SU-DHL-6 (cell line): ENCODE measurements around the gene PPP1R9B.
A peak's percentile ranks its signal among the peaks of the same experiment; 100 is the strongest.

ENCODE experiments used
- H2AFZ ChIP-seq: fragments of 200-600 bp; sonication (generic); 2 replicates; pipeline ENCODE4 v1.6.1; 2014; ENCODE audit warnings: low read depth, mild to moderate bottlenecking, moderate library complexity, mixed read lengths, antibody characterized with exemption, low read length; ENCODE audit not compliant: severe bottlenecking
- H3F3A ChIP-seq: fragments of 200-600 bp; shearing (Covaris generic); 2 replicates; pipeline ENCODE4 v1.6.0; 2016; ENCODE audit warnings: antibody characterized with exemption, mild to moderate bottlenecking; ENCODE audit not compliant: insufficient read depth
- H3K27ac ChIP-seq: fragments of 200-600 bp; sonication (generic); 2 replicates; pipeline ENCODE4 v1.5.1; 2016; ENCODE audit warnings: low read depth, mild to moderate bottlenecking, low read length, moderate library complexity, mixed read lengths
- H3K27me3 ChIP-seq: fragments of 200-600 bp; sonication (generic), shearing (Covaris generic); 2 replicates; pipeline ENCODE4 v1.6.0; 2014; ENCODE audit warnings: mild to moderate bottlenecking, low read length
- H3K36me3 ChIP-seq: fragments of 200-600 bp; sonication (generic); 2 replicates; pipeline ENCODE4 v1.6.1; 2014; ENCODE audit warnings: mild to moderate bottlenecking, low read length, mixed read lengths
- H3K4me2 ChIP-seq: fragments of 300-600, 200-600 bp; shearing (Covaris generic), sonication (generic); 2 replicates; pipeline ENCODE4 v1.6.0; 2014; ENCODE audit warnings: low read length, low read depth, mild to moderate bottlenecking; ENCODE audit not compliant: poor library complexity, severe bottlenecking
- H3K4me3 ChIP-seq: fragments of 200-600 bp; sonication (generic); 2 replicates; pipeline ENCODE4 v1.5.1; 2014; ENCODE audit warnings: antibody characterized with exemption, low read length, mild to moderate bottlenecking, mixed read lengths; ENCODE audit not compliant: insufficient read depth, poor library complexity, severe bottlenecking
- H3K79me2 ChIP-seq: fragments of 200-600 bp; sonication (generic); 2 replicates; pipeline ENCODE4 v1.6.1; 2014; ENCODE audit warnings: mild to moderate bottlenecking, low read length, moderate library complexity; ENCODE audit not compliant: insufficient read depth
- H3K9ac ChIP-seq: fragments of 200-600 bp; sonication (generic); 2 replicates; pipeline ENCODE4 v1.7.0; 2014; ENCODE audit warnings: mild to moderate bottlenecking, low read length
- H3K9me2 ChIP-seq: fragments of 200-600 bp; sonication (generic); replicated peaks from 2 replicates; pipeline ENCODE4 v1.6.1; 2014; ENCODE audit warnings: low read length; ENCODE audit not compliant: insufficient read depth
- H3K9me3 ChIP-seq: fragments of 200-600 bp; sonication (generic); 2 replicates; pipeline ENCODE4 v1.6.1; 2014; ENCODE audit warnings: low read length, mixed read lengths; ENCODE audit not compliant: insufficient read depth
- H4K20me1 ChIP-seq: fragments of 200-600 bp; sonication (generic); 2 replicates; pipeline ENCODE4 v1.6.1; 2014; ENCODE audit warnings: low read depth, mild to moderate bottlenecking, antibody characterized with exemption, low read length, moderate library complexity, mixed read lengths
- EZH2phosphoT487 ChIP-seq: fragments of 200-600 bp; sonication (generic), shearing (Covaris generic); conservative IDR thresholded peaks from 2 replicates; pipeline ENCODE4 v1.6.1; 2018; ENCODE audit warnings: mild to moderate bottlenecking, antibody characterized with exemption, low read length, moderate library complexity, mixed read lengths
- TF ChIP-seq, protein P1 (sequence below): fragments of 200-600 bp; sonication (generic); IDR thresholded peaks from one replicate; pipeline ENCODE4 v1.5.1; 2017; ENCODE audit warnings: antibody characterized with exemption, mild to moderate bottlenecking, low read length, moderate library complexity; ENCODE audit not compliant: insufficient read depth, poor library complexity, severe bottlenecking

The PPP1R9B gene

DNA sequence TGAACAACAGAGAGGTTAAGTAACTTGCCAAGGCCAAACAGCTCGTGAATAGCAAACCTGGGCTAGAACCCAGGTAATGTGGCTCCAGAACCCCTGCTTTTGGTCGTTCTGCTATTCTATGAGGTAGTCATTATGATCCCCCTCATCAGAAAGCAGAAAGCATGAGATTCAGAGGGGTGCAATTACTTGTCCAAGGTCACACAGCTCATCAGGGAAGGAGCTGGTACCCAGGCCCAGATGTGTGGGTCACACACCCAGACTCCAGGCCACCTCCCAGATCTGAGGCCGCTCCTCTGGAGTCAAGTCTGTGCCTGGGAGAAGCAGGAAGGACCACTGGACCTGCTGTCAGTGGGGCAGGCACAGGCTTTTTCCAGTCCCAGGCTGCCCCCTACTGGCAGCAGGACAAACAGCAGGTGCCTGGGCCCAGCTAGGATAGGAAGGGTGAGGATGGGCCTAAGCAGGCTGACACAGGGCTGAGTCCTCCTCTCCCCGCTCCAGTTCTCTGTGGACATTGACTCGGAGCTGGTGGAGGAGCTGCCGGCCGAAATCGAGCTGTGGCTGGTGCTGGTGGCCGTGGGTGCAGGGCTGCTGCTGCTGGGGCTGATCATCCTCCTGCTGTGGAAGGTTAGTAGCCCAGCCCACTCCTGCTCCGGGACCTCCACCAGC, 63.1 kb downstream of the PPP1R9B start:
- H3K9ac ChIP-seq: no peak overlapping the region
- H3K27ac ChIP-seq: no peak overlapping the region
- H3K4me2 ChIP-seq: no peak overlapping the region
- no peaks in the 10 kb centered on the region for H3K9me3 ChIP-seq
- H3K27me3 ChIP-seq: no peaks in the 10 kb centered on the region
- no peaks in the 10 kb centered on the region for H4K20me1 ChIP-seq
- H3K36me3 ChIP-seq: no peaks in the 10 kb centered on the region
- H3K79me2 ChIP-seq: no peaks in the 10 kb centered on the region
- H3F3A ChIP-seq: peaks cover 3% of the 10 kb centered on the region; the same call in 1 of the 2 replicates
- H2AFZ ChIP-seq: no peak overlapping the region
- no peak overlapping the region for H3K4me3 ChIP-seq
- H3K9me2 ChIP-seq: no peaks in the 10 kb centered on the region
- no peak for TF ChIP-seq EZH2phosphoT487
- TF ChIP-seq, protein P1, sequence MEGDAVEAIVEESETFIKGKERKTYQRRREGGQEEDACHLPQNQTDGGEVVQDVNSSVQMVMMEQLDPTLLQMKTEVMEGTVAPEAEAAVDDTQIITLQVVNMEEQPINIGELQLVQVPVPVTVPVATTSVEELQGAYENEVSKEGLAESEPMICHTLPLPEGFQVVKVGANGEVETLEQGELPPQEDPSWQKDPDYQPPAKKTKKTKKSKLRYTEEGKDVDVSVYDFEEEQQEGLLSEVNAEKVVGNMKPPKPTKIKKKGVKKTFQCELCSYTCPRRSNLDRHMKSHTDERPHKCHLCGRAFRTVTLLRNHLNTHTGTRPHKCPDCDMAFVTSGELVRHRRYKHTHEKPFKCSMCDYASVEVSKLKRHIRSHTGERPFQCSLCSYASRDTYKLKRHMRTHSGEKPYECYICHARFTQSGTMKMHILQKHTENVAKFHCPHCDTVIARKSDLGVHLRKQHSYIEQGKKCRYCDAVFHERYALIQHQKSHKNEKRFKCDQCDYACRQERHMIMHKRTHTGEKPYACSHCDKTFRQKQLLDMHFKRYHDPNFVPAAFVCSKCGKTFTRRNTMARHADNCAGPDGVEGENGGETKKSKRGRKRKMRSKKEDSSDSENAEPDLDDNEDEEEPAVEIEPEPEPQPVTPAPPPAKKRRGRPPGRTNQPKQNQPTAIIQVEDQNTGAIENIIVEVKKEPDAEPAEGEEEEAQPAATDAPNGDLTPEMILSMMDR: peak; percentile 88
